ENCODE data around the gene PRPF40B. TPM values are rescaled to one million over a fixed set of nuclear protein-coding genes. Genes with fewer than 3 reads are reported as not detected.

PRPF40B gene
- total RNA-seq, 2 donors from 2014 or later, result 13.9 to 31.1 TPM

- WGBS, result 90% methylated on average over 3 of the region's 3 CpGs
- no peak overlapping the region for H3K27ac ChIP-seq
Measured at GRCh38 chr12:49678711-49679110, 55.4 kb downstream of the PRPF40B start.

GRCh38 chr12:49680075-49680474 is 56.7 kb downstream of the PRPF40B start:
- no peak for TF ChIP-seq POLR2A (IDR thresholded peaks at IDR 0.05)
- no peak for TF ChIP-seq POLR2AphosphoS5 (IDR thresholded peaks at IDR 0.05)
- TF ChIP-seq, protein P1, sequence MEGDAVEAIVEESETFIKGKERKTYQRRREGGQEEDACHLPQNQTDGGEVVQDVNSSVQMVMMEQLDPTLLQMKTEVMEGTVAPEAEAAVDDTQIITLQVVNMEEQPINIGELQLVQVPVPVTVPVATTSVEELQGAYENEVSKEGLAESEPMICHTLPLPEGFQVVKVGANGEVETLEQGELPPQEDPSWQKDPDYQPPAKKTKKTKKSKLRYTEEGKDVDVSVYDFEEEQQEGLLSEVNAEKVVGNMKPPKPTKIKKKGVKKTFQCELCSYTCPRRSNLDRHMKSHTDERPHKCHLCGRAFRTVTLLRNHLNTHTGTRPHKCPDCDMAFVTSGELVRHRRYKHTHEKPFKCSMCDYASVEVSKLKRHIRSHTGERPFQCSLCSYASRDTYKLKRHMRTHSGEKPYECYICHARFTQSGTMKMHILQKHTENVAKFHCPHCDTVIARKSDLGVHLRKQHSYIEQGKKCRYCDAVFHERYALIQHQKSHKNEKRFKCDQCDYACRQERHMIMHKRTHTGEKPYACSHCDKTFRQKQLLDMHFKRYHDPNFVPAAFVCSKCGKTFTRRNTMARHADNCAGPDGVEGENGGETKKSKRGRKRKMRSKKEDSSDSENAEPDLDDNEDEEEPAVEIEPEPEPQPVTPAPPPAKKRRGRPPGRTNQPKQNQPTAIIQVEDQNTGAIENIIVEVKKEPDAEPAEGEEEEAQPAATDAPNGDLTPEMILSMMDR (IDR thresholded peaks at IDR 0.05), result no peak
- DNase-seq (ENCODE audit: low spot score), result no peak
- 92% methylated on average over 1 of the region's 1 CpG for WGBS
- Histone ChIP-seq H3K4me1 (replicated peaks) (no peaks in the 10 kb centered on the region), H3K4me3 (no peak overlapping the region), H3K27me3 (replicated peaks; ENCODE audit: insufficient read depth) (no peaks in the 10 kb centered on the region), H3K27ac (no peak overlapping the region), H3K36me3 (no peaks in the 10 kb centered on the region), H3K9me3 (no peaks in the 10 kb centered on the region)
- intact Hi-C loops (cut with DNase I), result no loop called here

More at GRCh38 chr12:49678711-49679110, 55.4 kb downstream of the PRPF40B start:
- TF ChIP-seq, protein P1 (IDR thresholded peaks at IDR 0.05), result no peak
- TF ChIP-seq POLR2A (IDR thresholded peaks at IDR 0.05), result no peak
- DNase-seq (ENCODE audit: low spot score), result no peak
- Histone ChIP-seq H3K27me3 (replicated peaks; ENCODE audit: insufficient read depth) (no peaks in the 10 kb centered on the region), H3K4me1 (replicated peaks) (peaks cover 6% of the 10 kb centered on the region), H3K9me3 (no peaks in the 10 kb centered on the region), H3K36me3 (no peaks in the 10 kb centered on the region), H3K4me3 (no peak overlapping the region)
- intact Hi-C loops (cut with DNase I), result no loop called here

- Histone ChIP-seq H3K27ac (no peak overlapping the region), H3K9me3 (no peaks in the 10 kb centered on the region), H3K4me3 (no peak overlapping the region), H3K27me3 (replicated peaks; ENCODE audit: insufficient read depth) (no peaks in the 10 kb centered on the region), H3K4me1 (replicated peaks) (no peaks in the 10 kb centered on the region), H3K36me3 (no peaks in the 10 kb centered on the region)
- no peak for DNase-seq (ENCODE audit: low spot score)
- no peak for TF ChIP-seq POLR2AphosphoS5 (IDR thresholded peaks at IDR 0.05)
- no peak for TF ChIP-seq POLR2A (IDR thresholded peaks at IDR 0.05)
- WGBS, result 61% methylated on average over 3 of the region's 3 CpGs
- intact Hi-C loops (cut with DNase I), result no loop called here
Measured at GRCh38 chr12:49683599-49684309, 60.4 kb downstream of the PRPF40B start.

DNA sequence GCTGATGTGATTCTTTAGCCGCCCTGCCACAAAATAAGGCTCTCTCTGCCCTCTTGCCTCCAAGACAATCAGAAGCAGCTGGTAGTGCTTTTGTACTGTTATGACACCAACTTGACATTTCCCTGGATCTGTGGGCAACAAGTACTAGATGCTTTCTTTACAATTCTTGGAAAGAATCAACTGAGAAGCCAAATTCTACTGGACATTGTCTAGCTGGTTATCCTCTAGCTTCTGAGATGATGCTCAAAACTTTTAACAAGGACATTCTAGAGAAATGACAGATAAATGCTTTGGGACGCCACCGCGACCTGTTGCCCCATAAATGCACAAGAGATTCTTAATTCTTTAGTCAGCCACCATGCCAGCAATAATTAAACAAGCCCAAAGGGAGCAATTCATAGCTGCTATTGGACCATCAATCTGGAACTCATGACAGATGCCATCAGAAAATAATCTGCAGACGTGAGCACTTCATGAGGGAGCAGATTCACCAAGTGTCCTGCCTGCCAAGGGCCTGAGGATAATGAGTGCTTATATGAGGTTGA is 61.0 kb downstream of the PRPF40B start:
- Histone ChIP-seq H3K27me3 (replicated peaks; ENCODE audit: insufficient read depth) (no peaks in the 10 kb centered on the region), H3K27ac (no peak overlapping the region), H3K9me3 (no peaks in the 10 kb centered on the region), H3K36me3 (no peaks in the 10 kb centered on the region), H3K4me1 (replicated peaks) (no peaks in the 10 kb centered on the region), H3K4me3 (no peak overlapping the region)
- intact Hi-C loops (cut with DNase I), result no loop called here
- DNase-seq (ENCODE audit: low spot score), result no peak
- WGBS, result 80% methylated on average over 5 of the region's 5 CpGs
- TF ChIP-seq POLR2AphosphoS5 (IDR thresholded peaks at IDR 0.05) (no peak), POLR2A (IDR thresholded peaks at IDR 0.05) (no peak)
- TF ChIP-seq, protein P1 (IDR thresholded peaks at IDR 0.05), result no peak

DNA sequence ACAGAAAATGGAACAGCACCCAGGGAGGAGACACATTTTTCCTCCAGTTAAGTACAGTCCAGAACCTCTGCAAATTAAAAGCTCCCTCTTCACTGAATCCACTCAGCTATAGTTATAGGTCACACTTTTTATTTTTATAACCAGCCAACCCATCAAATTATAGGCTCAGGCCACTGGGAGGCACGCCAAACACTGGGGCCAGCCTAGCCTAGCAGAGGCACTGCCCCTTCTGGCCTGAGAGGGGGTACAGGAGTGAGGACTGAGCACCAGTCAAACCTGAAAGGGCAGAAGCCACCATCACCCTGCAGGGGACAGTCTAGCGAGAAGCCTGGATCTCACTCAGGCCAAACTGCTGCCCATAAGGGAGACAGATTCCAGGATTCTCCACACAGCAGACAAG is 64.6 kb downstream of the PRPF40B start:
- TF ChIP-seq POLR2A (IDR thresholded peaks at IDR 0.05), result no peak
- no peak for TF ChIP-seq POLR2AphosphoS5 (IDR thresholded peaks at IDR 0.05)
- TF ChIP-seq, protein P1 (IDR thresholded peaks at IDR 0.05), result no peak
- no peak for DNase-seq (ENCODE audit: low spot score)
- Histone ChIP-seq H3K4me1 (replicated peaks) (no peaks in the 10 kb centered on the region), H3K27ac (no peak overlapping the region), H3K27me3 (replicated peaks; ENCODE audit: insufficient read depth) (no peaks in the 10 kb centered on the region), H3K9me3 (no peaks in the 10 kb centered on the region), H3K4me3 (no peak overlapping the region), H3K36me3 (no peaks in the 10 kb centered on the region)
- WGBS, result 85% methylated on average over 2 of the region's 2 CpGs
- intact Hi-C loops (cut with DNase I), result no loop called here
